Endodermal cell (in vitro differentiated cells): ENCODE measurements around the gene TNKS1BP1. TPM values are rescaled to one million over a fixed set of nuclear protein-coding genes. Genes with fewer than 3 reads are reported as not detected.

Experiments used
- DNase-seq: peaks from one replicate; pipeline ENCODE4 v3.0.0-alpha.2; 2017
- H3K27ac ChIP-seq: 2 replicates; pipeline ENCODE4 v1.5.1; 2013; ENCODE audit warnings: mild to moderate bottlenecking, low read depth, low read length, moderate library complexity
- H3K27me3 ChIP-seq: 2 replicates; pipeline ENCODE4 v1.6.1; 2013; ENCODE audit warnings: mild to moderate bottlenecking, low read length, moderate library complexity; ENCODE audit not compliant: insufficient read depth, control insufficient read depth, poor library complexity, severe bottlenecking
- H3K36me3 ChIP-seq: 2 replicates; pipeline ENCODE4 v1.7.0; 2013; ENCODE audit warnings: mild to moderate bottlenecking, low read length, moderate library complexity; ENCODE audit not compliant: control insufficient read depth, insufficient read depth
- H3K4me1 ChIP-seq: one replicate; pipeline ENCODE4 v1.7.0; 2013; ENCODE audit warnings: low read length; ENCODE audit not compliant: control insufficient read depth, insufficient read depth
- H3K4me3 ChIP-seq: 2 replicates; pipeline ENCODE4 v1.5.1; 2013; ENCODE audit warnings: mild to moderate bottlenecking, low read length, moderate library complexity
- H3K9ac ChIP-seq: 2 replicates; pipeline ENCODE4 v1.6.1; 2013; ENCODE audit warnings: mild to moderate bottlenecking, low read length, moderate library complexity; ENCODE audit not compliant: poor library complexity, severe bottlenecking; ENCODE audit errors: extremely low read depth
- H3K9me3 ChIP-seq: 2 replicates; pipeline ENCODE4 v1.6.1; 2013; ENCODE audit warnings: mild to moderate bottlenecking, low read length, moderate library complexity; ENCODE audit not compliant: control insufficient read depth
- H3K27ac Mint-ChIP-seq: 2 replicates; pipeline ENCODE4 v1.8.0; 2020; ENCODE audit warnings: mixed read lengths
- H3K27me3 Mint-ChIP-seq: 2 replicates; pipeline ENCODE4 v1.8.0; 2021; ENCODE audit warnings: mild to moderate bottlenecking, mixed read lengths; ENCODE audit not compliant: insufficient read depth
- H3K36me3 Mint-ChIP-seq: 2 replicates; pipeline ENCODE4 v1.8.0; 2020; ENCODE audit warnings: low read depth, mixed read lengths
- H3K4me1 Mint-ChIP-seq: 2 replicates; pipeline ENCODE4 v1.8.0; 2020; ENCODE audit warnings: mixed read lengths
- H3K4me3 Mint-ChIP-seq: 2 replicates; pipeline ENCODE4 v1.8.0; 2020; ENCODE audit warnings: mild to moderate bottlenecking, moderate library complexity, mixed read lengths
- H3K9me3 Mint-ChIP-seq: 2 replicates; pipeline ENCODE4 v1.8.0; 2020; ENCODE audit warnings: mild to moderate bottlenecking, mixed read lengths
- whole genome bisulfite sequencing, 2 experiments: methylation state at CpG; one replicate each; pipeline versions ENCODE4 v1.1.5 to v1.1.7; 2013; ENCODE audit warnings: missing lambda C conversion rate in 2 of 2, mixed read lengths in 1 of 2; ENCODE audit not compliant: insufficient coverage in 1 of 2, insufficient read length in 1 of 2; 5-methylcytosine and 5-hydroxymethylcytosine counted together
- total RNA-seq, 2 donors: library from RNA; stranded (reverse); fragmentation: NEBNext Ultra II Directional in 1 of 2; extraction: Animal tissue kit (Norgen Biotek cat#: 25700) in 1 of 2; gene quantifications; 2 replicates in 1 of 2; 3 replicates in 1 of 2; pipeline ENCODE4 v1.2.1, GENCODE V29; 2021
- TF ChIP-seq, protein P1 (sequence below): fragments of 200-600 bp; sonication (generic); conservative IDR thresholded peaks from 2 replicates; pipeline ENCODE4 v1.5.0; 2021; ENCODE audit warnings: antibody characterized with exemption, mild to moderate bottlenecking

The TNKS1BP1 gene
- total RNA-seq, 2 donors from 2014 or later, result 60.4 to 73.8 TPM

DNA sequence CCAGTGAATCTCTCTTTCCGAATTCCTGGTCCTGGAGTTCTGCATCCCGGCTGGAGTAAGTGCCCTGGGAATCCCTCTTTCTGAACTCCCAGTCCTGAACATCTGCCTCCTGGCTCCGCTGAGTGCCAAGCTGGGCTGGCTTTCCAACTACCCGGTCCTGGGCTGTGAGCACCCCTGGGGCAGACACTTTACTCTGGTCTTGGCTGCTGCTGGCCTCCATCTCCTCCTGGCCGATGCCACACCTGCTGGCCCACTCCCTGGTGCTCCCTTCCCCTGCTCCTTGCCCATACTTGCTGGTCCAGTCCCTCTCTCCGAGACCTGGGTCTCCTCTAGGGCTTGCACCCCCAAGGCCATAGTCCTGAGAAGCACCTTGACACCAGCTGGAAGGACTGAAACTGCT, 14.7 kb downstream of the TNKS1BP1 start:
- Mint-ChIP-seq H3K36me3 (peaks cover 39% of the 10 kb centered on the region), H3K27me3 (no peaks in the 10 kb centered on the region), H3K4me3 (no peak overlapping the region), H3K4me1 (peaks cover 26% of the 10 kb centered on the region), H3K27ac (no peak overlapping the region), H3K9me3 (no peaks in the 10 kb centered on the region)
- H3K27me3 ChIP-seq, result no peaks in the 10 kb centered on the region
- H3K9ac ChIP-seq, result no peak overlapping the region
- H3K36me3 ChIP-seq, result peaks cover 50% of the 10 kb centered on the region
- H3K27ac ChIP-seq, result no peak overlapping the region
- no peak for DNase-seq
- H3K4me3 ChIP-seq, result no peak overlapping the region
- TF ChIP-seq, protein P1, sequence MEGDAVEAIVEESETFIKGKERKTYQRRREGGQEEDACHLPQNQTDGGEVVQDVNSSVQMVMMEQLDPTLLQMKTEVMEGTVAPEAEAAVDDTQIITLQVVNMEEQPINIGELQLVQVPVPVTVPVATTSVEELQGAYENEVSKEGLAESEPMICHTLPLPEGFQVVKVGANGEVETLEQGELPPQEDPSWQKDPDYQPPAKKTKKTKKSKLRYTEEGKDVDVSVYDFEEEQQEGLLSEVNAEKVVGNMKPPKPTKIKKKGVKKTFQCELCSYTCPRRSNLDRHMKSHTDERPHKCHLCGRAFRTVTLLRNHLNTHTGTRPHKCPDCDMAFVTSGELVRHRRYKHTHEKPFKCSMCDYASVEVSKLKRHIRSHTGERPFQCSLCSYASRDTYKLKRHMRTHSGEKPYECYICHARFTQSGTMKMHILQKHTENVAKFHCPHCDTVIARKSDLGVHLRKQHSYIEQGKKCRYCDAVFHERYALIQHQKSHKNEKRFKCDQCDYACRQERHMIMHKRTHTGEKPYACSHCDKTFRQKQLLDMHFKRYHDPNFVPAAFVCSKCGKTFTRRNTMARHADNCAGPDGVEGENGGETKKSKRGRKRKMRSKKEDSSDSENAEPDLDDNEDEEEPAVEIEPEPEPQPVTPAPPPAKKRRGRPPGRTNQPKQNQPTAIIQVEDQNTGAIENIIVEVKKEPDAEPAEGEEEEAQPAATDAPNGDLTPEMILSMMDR, result no peak
- no peaks in the 10 kb centered on the region for H3K4me1 ChIP-seq
- H3K9me3 ChIP-seq, result no peaks in the 10 kb centered on the region
- WGBS, 2 experiments, result 90 to 92% methylated on average over 5 to 6 of the region's 6 CpGs

GRCh38 chr11:57309106-57310059, 15.4 kb downstream of the TNKS1BP1 start:
- Mint-ChIP-seq H3K36me3 (peaks cover 39% of the 10 kb centered on the region), H3K4me1 (peaks cover 26% of the 10 kb centered on the region)

DNA sequence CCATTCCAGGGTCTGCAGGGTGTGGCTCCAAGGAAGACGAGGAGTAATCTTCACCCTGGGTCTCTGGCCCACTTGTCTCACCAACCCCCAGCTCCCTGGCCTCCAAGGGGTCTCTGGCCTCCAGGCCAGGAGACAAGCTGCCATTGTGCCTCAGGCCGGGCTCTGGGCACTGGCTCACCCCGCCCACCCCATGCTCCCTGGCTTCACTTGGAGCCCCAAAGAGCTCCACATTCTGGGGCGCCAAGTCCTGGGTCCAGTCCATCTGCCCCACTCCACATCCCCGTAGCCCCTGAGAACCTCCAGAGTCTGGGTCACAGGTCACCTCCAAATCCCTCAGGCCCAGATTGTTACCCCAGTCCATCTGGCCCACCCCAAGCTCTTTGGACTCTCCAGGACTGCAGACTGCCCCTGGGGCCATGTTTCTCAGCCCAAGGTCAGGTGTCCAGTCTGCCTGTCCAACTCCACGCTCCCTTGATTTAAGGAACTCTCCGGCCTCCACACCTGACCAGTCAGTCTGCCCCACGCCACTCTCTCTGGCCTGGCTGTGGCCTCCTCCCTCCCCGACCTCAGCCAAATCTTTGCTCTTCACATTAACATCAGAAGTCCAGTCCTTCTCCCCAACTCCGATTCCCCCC, 16.2 kb downstream of the TNKS1BP1 start:
- Mint-ChIP-seq H3K36me3 (peaks cover 40% of the 10 kb centered on the region), H3K27ac (peak overlapping the region; percentile 46), H3K9me3 (no peaks in the 10 kb centered on the region), H3K4me3 (no peak overlapping the region), H3K27me3 (no peaks in the 10 kb centered on the region), H3K4me1 (peaks cover 28% of the 10 kb centered on the region)
- no peaks in the 10 kb centered on the region for H3K27me3 ChIP-seq
- no peak overlapping the region for H3K27ac ChIP-seq
- WGBS, 2 experiments, result 94 to 100% methylated on average over 7 to 10 of the region's 10 CpGs
- TF ChIP-seq, protein P1, result no peak
- no peaks in the 10 kb centered on the region for H3K9me3 ChIP-seq
- no peak overlapping the region for H3K4me3 ChIP-seq
- peaks cover 41% of the 10 kb centered on the region for H3K36me3 ChIP-seq
- no peak for DNase-seq
- no peaks in the 10 kb centered on the region for H3K4me1 ChIP-seq
- no peak overlapping the region for H3K9ac ChIP-seq

More at GRCh38 chr11:57309106-57310059, 15.4 kb downstream of the TNKS1BP1 start:
- Histone ChIP-seq H3K9me3 (no peaks in the 10 kb centered on the region), H3K36me3 (peaks cover 46% of the 10 kb centered on the region), H3K4me1 (no peaks in the 10 kb centered on the region), H3K27me3 (no peaks in the 10 kb centered on the region), H3K9ac (no peak overlapping the region), H3K27ac (no peak overlapping the region), H3K4me3 (no peak overlapping the region)
- H3K27me3 Mint-ChIP-seq, result no peaks in the 10 kb centered on the region
- 94 to 97% methylated on average over 17 to 24 of the region's 24 CpGs for WGBS, 2 experiments
- peak overlapping the region; percentile 46 for H3K27ac Mint-ChIP-seq
- DNase-seq, result no peak
- H3K4me3 Mint-ChIP-seq, result no peak overlapping the region
- TF ChIP-seq, protein P1, result no peak
- no peaks in the 10 kb centered on the region for H3K9me3 Mint-ChIP-seq
